IMR-90 (cell line): ENCODE measurements around the gene STAG1.

Experiments
- BHLHE40 ChIP-seq: fragments of 150-350 bp; IDR thresholded peaks from 2 replicates; pipeline ENCODE4 v1.6.1; 2016; ENCODE audit warnings: mild to moderate bottlenecking, low read depth, low read length
- CEBPB ChIP-seq: IDR thresholded peaks from 2 replicates; pipeline ENCODE4 v1.6.1; 2012; ENCODE audit warnings: low read depth, low read length, improper control_type of control experiment
- CHD1 ChIP-seq: IDR thresholded peaks from 2 replicates; pipeline ENCODE4 v1.6.1; 2012; ENCODE audit warnings: low read depth, low read length, improper control_type of control experiment
- CTCF ChIP-seq: conservative IDR thresholded peaks from 2 replicates; pipeline ENCODE4 v1.5.1; 2012; ENCODE audit warnings: mild to moderate bottlenecking, low read depth, low read length, improper control_type of control experiment
- MAFK ChIP-seq: IDR thresholded peaks from 2 replicates; pipeline ENCODE4 v1.6.1; 2012; ENCODE audit warnings: low read depth, low read length, improper control_type of control experiment
- MAZ ChIP-seq: IDR thresholded peaks from 2 replicates; pipeline ENCODE4 v1.6.1; 2012; ENCODE audit warnings: low read depth, mild to moderate bottlenecking, low read length, improper control_type of control experiment, moderate library complexity, borderline replicate concordance
- POLR2A ChIP-seq: IDR thresholded peaks from 2 replicates; pipeline ENCODE4 v1.6.1; 2012; ENCODE audit warnings: mild to moderate bottlenecking, low read depth, low read length
- RAD21 ChIP-seq: IDR thresholded peaks from 2 replicates; pipeline ENCODE4 v1.6.1; 2012; ENCODE audit warnings: low read length, improper control_type of control experiment

GRCh38 chr3:136637176-136637575, 115.0 kb downstream of the STAG1 start:
- TF ChIP-seq CTCF, result no peak
- TF ChIP-seq BHLHE40, result no peak
- no peak for TF ChIP-seq POLR2A
- no peak for TF ChIP-seq MAFK
- TF ChIP-seq CEBPB, result no peak
- no peak for TF ChIP-seq CHD1
- no peak for TF ChIP-seq MAZ
- TF ChIP-seq RAD21, result no peak
